Activated gamma-delta T cell treated with anti-CD3 and anti-CD28 coated beads, Interleukin-2, amount 50 U/mL, for 16 hours (primary cell): ENCODE measurements around the gene LGALS3BP.

Source experiments
- DNase-seq: peaks from one replicate; pipeline ENCODE4 v3.0.0-alpha.2; 2020; ENCODE audit warnings: low read depth

The LGALS3BP gene

GRCh38 chr17:78937561-78937960, 42.2 kb downstream of the LGALS3BP start:
- DNase-seq, result no peak

DNA sequence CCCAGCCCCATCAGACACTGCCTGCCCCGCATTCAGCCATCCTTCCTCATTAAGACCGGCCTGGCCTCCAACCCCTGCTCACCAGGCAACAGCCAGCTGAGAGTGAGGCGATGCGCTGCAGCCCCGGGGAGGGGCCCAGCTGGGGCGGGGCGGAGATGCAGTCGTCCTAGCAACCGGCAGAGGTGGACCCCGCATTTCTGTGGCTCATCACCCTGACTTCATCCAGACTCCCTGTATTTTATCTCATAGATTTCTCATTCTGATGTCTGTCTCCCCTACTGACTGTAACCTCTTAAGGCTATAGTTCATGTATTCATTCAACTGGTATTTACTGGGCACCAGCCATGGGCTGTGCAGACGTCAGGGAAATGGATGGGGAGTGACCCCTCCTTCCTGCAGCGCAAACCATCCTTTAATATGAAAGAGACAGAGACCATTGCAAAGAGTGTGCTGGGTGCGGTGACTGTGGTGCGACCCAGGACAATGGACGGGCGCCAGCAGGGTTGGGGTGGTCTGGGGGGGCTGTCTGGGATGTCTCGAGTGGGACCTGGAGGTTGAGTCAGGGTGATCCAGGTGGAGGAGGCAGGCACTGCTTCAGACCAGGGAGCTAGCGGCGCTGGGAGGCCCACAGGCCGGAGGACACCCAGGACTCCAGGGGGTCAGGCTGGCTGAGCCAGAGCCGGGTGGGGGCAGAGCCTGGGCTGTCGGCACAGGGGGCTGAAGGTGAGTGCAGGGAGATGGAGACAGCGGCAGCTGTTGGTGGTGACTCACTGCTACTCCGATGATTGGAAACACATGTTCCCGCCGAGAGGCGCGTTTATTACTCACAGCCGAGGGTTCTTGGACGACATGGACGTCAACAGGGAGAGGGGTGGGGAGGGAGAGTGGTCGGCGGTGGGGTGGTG, 44.1 kb downstream of the LGALS3BP start:
- DNase-seq, result no peak

DNA sequence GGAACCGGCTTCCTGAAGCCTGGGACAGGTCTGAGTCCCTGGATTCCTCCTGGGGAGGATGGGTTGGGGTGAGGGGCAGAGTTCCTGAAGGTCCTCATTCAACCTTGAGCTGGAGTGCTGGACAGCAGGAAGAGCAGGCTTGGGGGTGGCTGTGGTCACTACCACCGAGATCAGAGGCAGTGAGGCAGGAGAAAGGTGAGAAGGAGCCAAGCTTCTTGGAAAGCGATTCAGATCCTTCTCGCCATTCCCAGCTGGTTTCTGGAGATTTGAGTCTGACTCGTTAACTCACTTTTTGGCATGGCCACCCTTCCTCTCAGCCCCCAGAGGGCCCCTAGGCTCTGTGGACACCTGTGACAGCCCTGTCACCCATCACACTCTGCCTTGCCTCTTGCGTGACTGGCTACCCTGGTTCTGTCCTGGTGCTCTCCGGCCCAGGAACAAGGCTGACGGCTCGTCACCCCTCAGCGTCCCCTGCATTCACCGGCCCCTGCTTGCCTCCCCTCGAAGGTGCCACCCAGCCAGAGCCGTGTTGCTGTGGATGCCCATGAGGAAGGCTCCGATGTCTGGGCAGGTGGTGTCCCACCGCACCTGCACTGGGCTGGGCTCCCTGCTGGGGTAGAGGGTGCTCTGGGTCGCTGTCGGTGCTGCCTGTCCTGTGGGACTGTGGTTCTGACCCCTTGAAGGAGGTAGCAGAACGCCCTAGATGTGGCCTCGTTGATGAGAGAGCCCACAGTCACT, 44.9 kb downstream of the LGALS3BP start:
- no peak for DNase-seq

DNA sequence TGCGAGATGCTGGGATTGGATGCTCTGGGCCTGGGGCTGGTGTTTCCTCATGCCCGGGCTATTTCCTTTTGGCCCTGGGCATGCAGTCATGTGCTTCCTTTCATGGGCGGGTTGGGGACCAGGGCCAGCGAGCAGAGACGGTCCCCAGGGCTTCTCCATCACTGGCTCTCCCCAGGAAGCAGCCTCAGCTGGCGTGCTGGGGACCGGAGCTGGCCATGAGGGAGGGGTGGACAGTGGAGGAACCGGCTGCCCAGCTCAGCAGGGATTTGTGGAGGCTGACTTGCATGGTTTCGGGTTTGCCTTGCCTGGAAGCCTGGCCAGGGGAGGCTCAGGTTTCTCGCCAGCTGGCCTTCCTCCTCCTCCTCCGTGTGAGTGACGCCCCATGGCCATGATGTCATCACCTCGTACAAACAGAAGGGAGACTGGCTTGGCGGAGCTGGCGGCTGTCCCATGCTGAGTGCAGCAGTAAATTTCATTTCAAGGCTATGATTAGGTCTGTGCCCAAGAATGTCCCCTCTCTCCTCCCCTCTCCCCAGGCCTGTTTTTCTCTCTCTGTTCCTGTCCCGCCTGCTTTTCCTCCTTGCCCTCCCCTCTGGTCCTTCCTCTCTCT, 45.7 kb downstream of the LGALS3BP start:
- DNase-seq, result no peak

DNA sequence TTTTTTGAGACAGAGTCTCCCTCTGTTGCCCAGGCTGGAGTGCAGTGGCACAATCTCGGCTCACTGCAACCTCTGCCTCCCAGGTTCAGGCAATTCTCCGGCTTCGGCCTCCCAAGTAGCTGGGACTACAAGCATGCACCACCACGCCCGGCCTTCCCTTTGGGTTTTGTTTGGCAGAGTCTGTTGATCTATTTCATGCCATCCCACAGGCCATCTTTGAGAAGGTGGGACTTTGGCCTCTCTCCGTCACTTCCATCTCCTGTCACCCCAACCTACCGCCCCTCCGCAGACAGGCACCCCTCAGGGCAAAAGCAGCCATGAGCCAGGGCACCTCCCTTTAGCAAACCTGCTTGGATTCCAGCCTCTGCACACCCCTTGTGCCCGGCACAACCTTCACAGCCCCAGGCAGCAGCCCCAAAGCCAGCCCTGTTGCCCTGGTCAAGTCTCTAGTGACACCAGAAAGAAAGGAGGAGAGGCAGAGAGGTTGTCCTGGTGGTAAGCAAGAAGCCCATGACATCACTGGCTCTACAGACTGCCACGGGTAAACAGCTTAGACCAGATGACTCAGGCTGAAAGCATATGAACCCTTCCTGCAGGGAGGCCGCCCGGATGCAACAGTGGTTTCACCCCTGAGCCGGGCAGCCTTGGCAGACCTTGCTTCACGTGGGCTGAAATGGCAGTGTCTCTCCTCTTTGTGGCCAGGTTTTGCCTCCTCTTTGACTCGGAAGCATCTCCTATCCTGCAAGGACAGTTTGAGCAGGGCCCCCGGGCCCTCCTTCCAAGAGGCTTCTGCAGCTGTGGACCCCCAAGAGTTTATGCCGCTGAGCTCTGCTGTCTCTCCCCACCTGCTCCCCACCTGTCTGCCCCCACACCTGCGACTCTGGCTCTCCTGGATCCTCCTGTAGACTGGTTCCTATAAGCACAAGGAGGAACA, 46.4 kb downstream of the LGALS3BP start:
- DNase-seq, result peak; percentile 23

- DNase-seq, result no peak
Measured at GRCh38 chr17:78929908-78930775, 49.6 kb downstream of the LGALS3BP start.

DNA sequence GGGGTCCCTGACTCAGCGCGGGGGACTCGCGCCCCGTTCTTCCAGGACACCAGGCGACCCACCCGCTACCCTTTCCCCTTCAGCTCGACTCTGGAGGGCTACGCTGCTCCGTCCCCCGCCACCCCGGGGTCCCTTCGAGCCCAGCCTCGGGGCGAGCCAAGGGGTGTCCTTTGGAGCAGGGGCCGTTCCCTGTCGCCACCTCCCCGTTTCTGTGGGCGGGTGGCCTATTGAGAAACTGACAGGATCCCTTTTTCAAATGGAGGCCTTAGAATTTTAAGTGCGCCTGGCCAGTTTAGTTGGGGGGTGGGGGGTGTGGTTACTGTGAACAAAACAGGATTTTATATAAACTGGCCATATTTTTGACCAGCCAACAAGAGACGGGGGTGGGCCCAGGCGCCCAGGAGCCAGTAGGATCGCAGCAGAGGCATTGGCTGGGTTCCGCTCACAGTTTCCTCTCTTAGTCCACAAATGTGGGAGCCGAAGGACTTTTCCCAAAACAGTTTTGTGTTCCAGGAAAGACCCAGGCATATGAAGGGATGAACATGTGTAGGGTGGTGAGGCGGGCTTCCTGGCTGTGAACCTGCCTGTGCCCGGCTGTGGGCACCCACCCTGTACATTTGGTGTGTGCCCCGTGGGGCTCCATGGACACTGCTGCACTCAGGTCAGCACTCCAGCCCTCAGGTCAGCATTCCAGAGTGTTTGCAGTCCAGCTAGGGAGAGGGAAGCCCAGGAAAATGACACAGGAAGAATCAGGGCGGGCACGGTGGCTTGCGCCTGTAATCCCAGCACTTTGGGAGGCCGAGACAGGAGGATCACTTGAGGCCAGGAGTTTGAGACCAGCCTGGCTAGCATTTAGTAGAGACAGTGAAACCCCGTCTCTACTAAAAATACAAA, 53.8 kb downstream of the LGALS3BP start:
- no peak for DNase-seq

- peak; percentile 45 for DNase-seq
Measured at GRCh38 chr17:78925234-78925633, 54.5 kb downstream of the LGALS3BP start, which contains the start of gene TIMP2. TIMP2 (minus strand) TSS chr17:78925387; CDS start chr17:78925088, 299 bp downstream.

- DNase-seq, result no peak
Measured at GRCh38 chr17:78924481-78925151, 55.1 kb downstream of the LGALS3BP start.

DNA sequence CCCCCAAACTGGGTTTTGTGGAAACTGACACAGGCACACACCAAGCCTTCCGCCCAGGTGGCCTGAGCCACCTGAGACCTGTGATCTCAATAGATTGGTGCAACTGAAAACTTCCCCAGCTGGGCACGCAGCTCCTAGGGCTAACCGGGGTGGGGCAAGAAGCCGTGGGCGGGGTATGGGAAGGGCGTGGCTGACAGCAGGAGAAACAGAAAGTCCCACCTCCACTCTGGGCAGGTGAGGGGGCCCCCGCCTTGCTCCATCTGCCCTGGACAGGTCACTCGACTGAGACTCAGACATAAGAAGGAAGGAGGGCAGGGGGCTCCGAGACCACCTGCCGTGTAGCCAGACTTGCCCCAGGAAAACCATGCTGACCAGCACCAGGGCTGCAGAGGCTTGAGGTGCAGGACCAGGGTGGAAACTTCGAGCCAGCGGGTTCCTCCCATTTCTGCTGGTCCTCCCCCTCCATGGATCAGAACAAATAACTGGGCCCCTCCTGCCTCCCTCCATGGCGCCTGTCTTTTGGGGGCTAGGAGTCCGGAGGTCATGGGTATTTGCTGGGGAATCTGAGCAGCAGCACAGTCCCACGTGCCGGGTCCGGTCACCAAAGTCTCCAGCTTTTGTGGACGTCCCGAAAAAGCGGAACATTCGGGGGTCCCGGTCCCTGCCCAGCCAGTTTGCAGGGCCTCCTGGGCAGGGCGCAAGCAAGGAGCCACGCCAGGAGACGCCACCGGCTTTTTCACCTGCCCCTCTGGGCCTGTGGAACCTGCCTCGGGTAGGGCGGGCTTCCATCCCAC, 55.9 kb downstream of the LGALS3BP start:
- peak; percentile 22 for DNase-seq

DNA sequence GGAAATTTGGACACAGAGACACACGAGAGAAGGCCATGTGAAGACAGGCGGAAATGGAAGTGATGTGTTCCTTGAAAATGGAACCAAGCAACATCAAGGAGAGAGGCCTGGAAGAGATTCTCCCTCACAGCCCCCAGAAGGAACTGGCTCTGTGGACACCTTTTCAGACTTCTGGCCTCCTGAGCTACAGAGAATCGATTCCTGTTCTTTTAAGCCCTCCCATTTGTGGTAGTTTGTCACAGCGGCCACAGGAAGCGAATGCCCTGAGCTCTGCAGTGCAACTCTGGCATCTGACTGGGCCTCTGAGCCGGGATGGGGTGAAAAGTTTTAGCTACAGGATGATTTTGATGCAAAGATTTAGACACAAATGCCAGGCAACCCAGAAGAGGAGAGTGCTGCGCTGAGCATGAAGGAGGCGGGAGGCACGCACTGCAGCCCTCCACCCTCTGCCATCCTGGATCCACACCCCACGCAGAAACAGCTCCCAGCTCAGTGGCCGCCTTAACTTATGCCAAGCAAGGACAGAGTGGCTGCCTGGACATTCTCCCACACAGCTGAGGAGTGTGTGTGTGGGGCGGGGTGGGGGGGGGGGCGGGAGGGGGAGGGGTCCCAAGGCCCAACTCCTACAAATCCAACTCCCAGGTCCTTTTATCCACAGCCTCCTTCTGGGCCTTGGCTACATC, 56.8 kb downstream of the LGALS3BP start:
- no peak for DNase-seq

- DNase-seq, result no peak
Measured at GRCh38 chr17:78921437-78921971, 58.2 kb downstream of the LGALS3BP start.
